Upper lobe of right lung (tissue), 1 donor: ENCODE measurements around the gene TMEM176B. TPM values are rescaled to one million over a fixed set of nuclear protein-coding genes. Genes with fewer than 3 reads are reported as not detected.
"Not testable (repeated sequence)": the region's sequence is repeated elsewhere in the genome, so short reads cannot be mapped to it uniquely, and the experiment has no call there.

Experiments used
- ATAC-seq: fragments of 200-7000 bp; cut with Tn5 transposase; one replicate; pipeline ENCODE4 v1.9.1; 2020; ENCODE audit warnings: mild to moderate bottlenecking, moderate library complexity
- DNase-seq: peaks from one replicate; pipeline ENCODE4 v3.0.0-alpha.2; 2020
- H3K27ac ChIP-seq: fragments of 200-600 bp; one replicate; pipeline ENCODE4 v1.8.0; 2022
- H3K27me3 ChIP-seq: fragments of 200-600 bp; one replicate; pipeline ENCODE4 v1.8.0; 2022; ENCODE audit warnings: mild to moderate bottlenecking
- H3K36me3 ChIP-seq: fragments of 200-600 bp; one replicate; pipeline ENCODE4 v1.8.0; 2022
- H3K4me1 ChIP-seq: fragments of 200-600 bp; one replicate; pipeline ENCODE4 v1.8.0; 2022
- H3K4me3 ChIP-seq: fragments of 200-600 bp; one replicate; pipeline ENCODE4 v1.8.0; 2022; ENCODE audit warnings: mild to moderate bottlenecking
- H3K9me3 ChIP-seq: fragments of 200-600 bp; one replicate; pipeline ENCODE4 v1.8.0; 2022
- intact Hi-C: fragments of 100-400 bp; cut with DNase I; formaldehyde crosslinking; loops from one replicate; pipeline ENCODE4 v1.11.0; 2022
- total RNA-seq: library from RNA; stranded (reverse); fragmentation: NEBNext Ultra II Directional; extraction: Animal tissue kit (Norgen Biotek cat#: 25700); gene quantifications from one replicate; pipeline ENCODE4 v1.2.1, GENCODE V29; 2021
- TF ChIP-seq, protein P1 (sequence below): fragments of 200-600 bp; IDR thresholded peaks from one replicate; pipeline ENCODE4 v1.8.0; 2022; ENCODE audit warnings: antibody characterized with exemption
- donor health status: DM: no; HTN: yes; CAD: no; lungs with severe emphysema.

The TMEM176B gene
- total RNA-seq, 1 donor from 2014 or later = 68.2 TPM

DNA sequence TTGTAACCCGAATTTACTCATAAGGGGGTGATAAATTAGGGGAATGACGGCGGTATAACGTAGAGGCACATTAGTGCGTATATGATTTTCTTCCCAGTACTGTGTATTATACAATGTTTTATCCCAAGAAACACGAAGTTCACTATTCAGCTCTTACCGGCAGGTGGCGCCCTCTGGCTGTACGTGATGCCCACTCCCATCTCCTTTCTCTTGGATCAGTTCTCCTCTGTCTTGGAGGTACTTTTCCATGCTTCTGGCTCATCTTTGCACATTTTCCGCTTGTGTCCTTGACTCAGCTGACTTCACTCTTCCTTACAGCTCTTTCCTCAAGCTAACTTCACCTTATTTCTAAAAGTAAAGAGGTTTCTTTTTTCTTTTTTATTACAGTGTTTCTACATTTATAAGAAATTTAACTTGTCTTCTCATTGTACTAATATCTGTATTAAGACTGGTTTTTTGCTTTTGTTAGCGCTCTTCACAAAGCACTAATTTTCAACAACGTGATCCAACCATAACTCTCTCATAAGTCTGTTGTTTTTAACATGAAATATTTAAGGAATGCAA lies 21.3 kb downstream of the TMEM176B start:
- H3K9me3 ChIP-seq = peaks cover 7% of the 10 kb centered on the region
- H3K4me3 ChIP-seq = no peak overlapping the region
- TF ChIP-seq, protein P1, sequence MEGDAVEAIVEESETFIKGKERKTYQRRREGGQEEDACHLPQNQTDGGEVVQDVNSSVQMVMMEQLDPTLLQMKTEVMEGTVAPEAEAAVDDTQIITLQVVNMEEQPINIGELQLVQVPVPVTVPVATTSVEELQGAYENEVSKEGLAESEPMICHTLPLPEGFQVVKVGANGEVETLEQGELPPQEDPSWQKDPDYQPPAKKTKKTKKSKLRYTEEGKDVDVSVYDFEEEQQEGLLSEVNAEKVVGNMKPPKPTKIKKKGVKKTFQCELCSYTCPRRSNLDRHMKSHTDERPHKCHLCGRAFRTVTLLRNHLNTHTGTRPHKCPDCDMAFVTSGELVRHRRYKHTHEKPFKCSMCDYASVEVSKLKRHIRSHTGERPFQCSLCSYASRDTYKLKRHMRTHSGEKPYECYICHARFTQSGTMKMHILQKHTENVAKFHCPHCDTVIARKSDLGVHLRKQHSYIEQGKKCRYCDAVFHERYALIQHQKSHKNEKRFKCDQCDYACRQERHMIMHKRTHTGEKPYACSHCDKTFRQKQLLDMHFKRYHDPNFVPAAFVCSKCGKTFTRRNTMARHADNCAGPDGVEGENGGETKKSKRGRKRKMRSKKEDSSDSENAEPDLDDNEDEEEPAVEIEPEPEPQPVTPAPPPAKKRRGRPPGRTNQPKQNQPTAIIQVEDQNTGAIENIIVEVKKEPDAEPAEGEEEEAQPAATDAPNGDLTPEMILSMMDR = peak; percentile 95
- peaks cover 22% of the 10 kb centered on the region for H3K4me1 ChIP-seq
- H3K27ac ChIP-seq = no peak overlapping the region
- DNase-seq = peak; percentile 88
- H3K27me3 ChIP-seq = no peaks in the 10 kb centered on the region
- peak; percentile 94 for ATAC-seq
- intact Hi-C loops = no loop called here
- H3K36me3 ChIP-seq = no peaks in the 10 kb centered on the region

DNA sequence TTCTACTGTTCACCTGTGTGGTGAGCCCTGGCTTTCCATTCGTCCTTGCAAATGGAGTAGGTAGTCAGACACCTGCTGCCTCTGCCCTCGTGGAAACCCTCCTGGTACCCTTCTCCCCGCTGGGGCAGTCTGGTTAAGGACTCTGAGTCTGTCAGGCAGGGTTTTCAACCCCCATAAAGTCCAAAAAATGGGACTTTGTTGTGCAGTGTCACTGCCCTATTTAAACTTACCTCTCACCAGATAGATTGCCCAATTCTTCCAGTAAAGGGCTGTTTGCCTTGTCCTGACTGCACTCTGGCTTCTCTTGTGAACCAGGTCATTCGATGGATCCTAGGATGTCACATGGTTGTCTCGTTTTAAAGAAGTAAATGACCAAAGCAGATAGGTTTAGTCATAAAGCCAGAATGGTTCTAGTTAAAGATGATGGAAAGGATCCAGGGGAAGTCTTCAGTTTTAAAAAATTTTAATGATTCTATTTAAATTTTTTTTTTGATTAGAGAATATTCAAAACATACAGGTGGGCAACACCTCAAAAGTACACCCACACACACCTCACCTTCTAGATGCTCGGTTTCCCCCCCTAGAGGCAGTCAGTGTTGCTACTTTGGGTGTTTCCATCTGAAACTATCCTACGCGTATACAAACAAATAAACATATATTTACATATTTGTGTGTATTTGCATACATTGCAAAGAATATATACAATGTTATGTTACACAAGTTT lies 22.0 kb downstream of the TMEM176B start:
- Histone ChIP-seq H3K27me3 (no peaks in the 10 kb centered on the region), H3K27ac (no peak overlapping the region), H3K4me3 (no peak overlapping the region), H3K4me1 (peaks cover 22% of the 10 kb centered on the region), H3K9me3 (peaks cover 7% of the 10 kb centered on the region), H3K36me3 (no peaks in the 10 kb centered on the region)
- TF ChIP-seq, protein P1 = no peak
- intact Hi-C loops = no loop called here
- ATAC-seq = no peak
- no peak for DNase-seq

DNA sequence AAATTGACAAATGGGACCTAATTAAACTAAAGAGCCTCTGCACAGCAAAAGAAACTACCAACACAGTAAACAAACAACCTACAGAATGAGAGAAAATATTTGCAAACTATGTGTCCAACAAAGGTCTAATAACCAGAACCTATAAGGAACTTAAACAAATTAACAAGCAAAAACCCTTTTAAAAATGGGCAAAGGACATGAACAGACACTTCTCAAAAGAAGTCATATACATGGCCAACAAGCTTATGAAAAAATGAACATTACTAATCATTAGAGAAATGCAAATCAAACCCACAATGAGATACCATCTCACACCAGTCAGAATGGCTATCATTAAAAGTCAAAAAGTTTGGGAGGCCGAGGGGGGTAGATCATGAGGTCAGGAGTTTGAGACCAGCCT lies 26.0 kb downstream of the TMEM176B start:
- H3K27ac ChIP-seq, H3K36me3 ChIP-seq, H3K27me3 ChIP-seq, H3K4me1 ChIP-seq, H3K9me3 ChIP-seq, ATAC-seq, intact Hi-C loops, H3K4me3 ChIP-seq, DNase-seq: not testable (repeated sequence)

DNA sequence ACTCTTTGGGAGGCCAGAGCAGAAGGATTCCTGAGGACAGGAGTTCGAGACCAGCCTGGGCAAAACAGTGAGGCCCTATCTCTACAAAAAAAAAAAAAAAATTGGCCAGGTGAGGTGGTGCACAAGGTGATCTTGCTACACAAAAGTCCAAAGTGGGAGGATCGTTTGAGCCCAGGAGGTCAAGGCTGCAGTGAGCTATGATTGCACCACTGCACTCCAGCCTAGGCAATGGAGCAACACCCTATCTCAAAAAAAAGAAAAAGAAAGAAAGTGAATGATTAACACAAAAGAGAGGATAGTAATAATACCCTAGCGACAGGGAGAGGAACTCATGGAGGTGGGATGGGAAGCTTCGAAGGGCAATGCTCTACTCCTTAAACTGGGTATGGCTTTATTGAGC lies 30.4 kb downstream of the TMEM176B start:
- no peak for DNase-seq
- H3K27ac ChIP-seq = no peak overlapping the region
- no peak for ATAC-seq
- intact Hi-C loops = no loop called here
- H3K4me1 ChIP-seq = no peaks in the 10 kb centered on the region
- peaks cover 7% of the 10 kb centered on the region for H3K9me3 ChIP-seq
- no peaks in the 10 kb centered on the region for H3K27me3 ChIP-seq
- H3K36me3 ChIP-seq = no peaks in the 10 kb centered on the region
- H3K4me3 ChIP-seq = no peak overlapping the region
- TF ChIP-seq, protein P1 = no peak

DNA sequence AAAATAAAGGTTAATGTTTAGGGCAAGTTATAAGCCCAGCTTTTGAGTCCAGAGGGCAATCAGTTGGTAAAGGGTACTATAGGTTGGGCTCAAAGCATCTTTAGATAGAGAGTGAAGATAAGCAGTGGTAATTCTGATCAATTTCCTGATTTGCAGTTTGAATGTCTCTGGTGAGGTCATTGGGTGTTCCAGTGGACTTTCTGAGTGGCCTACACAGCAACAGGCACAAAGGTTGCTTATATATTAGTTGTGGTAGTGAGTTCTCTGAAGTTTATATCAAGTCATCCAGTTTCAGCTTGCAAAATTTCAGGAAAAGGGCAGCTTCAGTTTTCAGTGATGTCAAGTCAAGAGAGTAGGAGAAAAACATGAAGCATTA lies 33.8 kb downstream of the TMEM176B start:
- ATAC-seq (no peak), DNase-seq (no peak)
- Histone ChIP-seq H3K4me1 (no peaks in the 10 kb centered on the region), H3K27ac (no peak overlapping the region), H3K36me3 (no peaks in the 10 kb centered on the region), H3K9me3 (no peaks in the 10 kb centered on the region), H3K27me3 (no peaks in the 10 kb centered on the region), H3K4me3 (no peak overlapping the region)
- intact Hi-C loops = no loop called here
- TF ChIP-seq, protein P1 = no peak

DNA sequence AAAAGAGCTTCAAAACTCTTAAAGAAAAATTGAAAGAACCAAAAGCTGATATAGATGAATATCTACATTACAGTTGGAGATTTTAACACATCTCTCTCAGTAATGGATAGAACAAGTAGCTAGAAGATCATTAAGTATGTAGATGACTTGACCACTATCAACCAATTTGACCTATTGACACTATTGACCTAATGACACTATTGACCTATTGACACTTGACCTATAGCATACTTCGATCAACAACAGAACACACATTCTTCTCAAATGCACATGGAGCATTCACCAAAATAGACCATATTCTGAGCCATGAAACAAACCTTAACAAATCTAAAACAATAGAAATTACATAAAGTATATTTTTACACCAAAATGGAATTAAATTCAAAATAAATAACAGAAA lies 40.7 kb downstream of the TMEM176B start:
- Histone ChIP-seq H3K27ac (no peak overlapping the region), H3K4me3 (no peak overlapping the region), H3K9me3 (no peaks in the 10 kb centered on the region), H3K4me1 (peaks cover 11% of the 10 kb centered on the region), H3K27me3 (no peaks in the 10 kb centered on the region), H3K36me3 (no peaks in the 10 kb centered on the region)
- DNase-seq (no peak), ATAC-seq (no peak)
- intact Hi-C loops = loop anchor here (10.0 kb wide), 1 partner anchor 315 kb away; no protein-coding TSS in a partner anchor
- TF ChIP-seq, protein P1 = no peak
